HG02759 (cell line): ENCODE measurements around the gene PTPMT1.
"Not testable (repeated sequence)": the region's sequence is repeated elsewhere in the genome, so short reads cannot be mapped to it uniquely, and the experiment has no call there.

ENCODE experiments used
- ATAC-seq: cut with Tn5 transposase; IDR thresholded peaks from one replicate; pipeline ENCODE4 v1.9.1; 2021; ENCODE audit warnings: mild to moderate bottlenecking, moderate library complexity; ENCODE audit not compliant: unreplicated experiment

Gene PTPMT1, protein sequence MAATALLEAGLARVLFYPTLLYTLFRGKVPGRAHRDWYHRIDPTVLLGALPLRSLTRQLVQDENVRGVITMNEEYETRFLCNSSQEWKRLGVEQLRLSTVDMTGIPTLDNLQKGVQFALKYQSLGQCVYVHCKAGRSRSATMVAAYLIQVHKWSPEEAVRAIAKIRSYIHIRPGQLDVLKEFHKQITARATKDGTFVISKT

DNA sequence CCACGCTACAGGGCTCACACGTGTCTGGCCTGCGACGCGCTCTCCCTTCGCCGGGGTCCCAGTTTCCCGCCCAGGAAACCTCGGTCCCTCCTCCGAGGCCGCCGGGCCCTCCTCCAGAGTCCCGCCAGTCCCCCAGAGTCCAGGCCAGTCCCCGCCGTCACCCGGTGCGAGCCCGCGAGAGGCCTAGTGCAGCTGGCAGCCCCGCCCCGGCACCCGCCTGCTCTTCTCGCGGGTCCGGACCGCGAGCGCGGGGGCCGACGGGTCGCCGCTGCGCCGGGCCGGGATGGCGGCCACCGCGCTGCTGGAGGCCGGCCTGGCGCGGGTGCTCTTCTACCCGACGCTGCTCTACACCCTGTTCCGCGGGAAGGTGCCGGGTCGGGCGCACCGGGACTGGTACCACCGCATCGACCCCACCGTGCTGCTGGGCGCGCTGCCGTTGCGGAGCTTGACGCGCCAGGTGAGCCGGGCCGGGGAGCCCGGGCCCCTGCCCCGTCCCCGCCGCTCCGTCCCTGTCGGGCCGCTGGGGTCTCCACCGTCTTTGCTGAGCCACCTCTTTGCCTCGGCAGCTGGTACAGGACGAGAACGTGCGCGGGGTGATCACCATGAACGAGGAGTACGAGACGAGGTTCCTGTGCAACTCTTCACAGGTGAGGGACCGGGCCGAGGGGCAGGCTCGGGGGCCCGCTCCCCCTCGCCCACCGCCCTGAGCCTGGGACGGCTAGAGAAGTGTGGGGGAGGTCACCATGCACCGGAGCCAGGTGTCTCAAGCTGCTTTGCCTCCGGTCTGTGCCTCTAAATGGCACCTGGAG, at the start of gene PTPMT1:
Gene PTPMT1, plus strand, starts transcription at position 260 of the 809 bp plus-strand sequence. Its CDS starts 24 bp downstream, at position 284.
- ATAC-seq, result peak; percentile 91

DNA sequence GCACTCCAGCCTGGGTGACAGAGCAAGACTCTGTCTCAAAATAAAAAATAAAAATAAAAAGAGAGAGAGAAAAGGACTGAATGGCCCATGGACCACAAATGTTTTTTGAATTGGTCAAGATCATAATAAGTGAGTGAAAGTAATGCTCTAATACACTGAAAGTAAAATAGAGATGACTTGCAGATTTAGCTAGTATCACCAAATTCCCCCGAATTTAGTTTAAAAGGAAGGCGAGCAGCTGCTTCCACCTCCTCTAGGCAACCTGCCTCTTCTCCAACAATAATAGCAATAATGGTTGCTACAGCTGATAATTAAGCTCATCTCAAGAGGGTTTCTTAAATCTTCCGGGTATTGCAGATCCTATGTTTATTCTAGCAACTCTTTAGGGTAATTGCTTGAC, 49.2 kb upstream of the PTPMT1 start:
- no peak for ATAC-seq

DNA sequence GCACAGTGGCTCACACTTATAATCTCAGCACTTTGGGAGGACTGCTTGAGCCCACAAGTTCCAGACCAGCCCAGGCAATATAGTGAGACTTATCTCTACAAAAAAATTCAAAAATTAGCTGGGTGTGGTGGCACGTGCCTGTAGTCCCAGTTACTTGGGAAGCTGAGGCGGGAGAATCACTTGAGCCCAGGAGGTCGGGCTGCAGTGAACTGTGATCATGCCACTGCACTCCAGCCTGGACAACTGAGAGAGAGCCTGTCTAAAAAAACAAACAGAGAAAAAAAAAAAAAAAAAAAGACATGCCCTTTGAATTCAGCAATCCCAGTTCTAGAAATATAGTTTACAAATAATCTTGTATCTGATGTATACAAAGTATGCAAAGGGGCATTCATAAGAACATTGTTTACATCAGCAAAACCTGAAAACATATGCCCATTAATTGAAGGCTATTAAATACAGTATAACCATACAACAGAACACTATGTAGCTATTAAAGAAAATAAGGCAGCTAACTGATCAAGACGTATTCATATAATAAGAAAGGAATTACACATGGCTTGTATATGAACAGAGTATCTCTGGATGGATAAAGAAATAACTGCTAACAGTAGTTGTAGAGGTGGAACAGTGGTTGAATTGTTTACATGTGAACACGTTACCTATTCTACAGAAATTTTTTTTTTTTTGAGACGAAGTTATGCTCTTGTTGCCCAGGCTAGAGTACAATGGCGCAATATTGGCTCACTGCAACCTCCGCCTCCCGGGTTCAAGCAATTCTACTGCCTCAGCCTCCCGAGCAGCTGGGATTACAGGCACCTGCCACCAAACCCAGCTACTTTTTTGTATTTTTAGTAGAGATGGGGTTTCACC, 48.2 kb upstream of the PTPMT1 start:
- ATAC-seq, result no peak

DNA sequence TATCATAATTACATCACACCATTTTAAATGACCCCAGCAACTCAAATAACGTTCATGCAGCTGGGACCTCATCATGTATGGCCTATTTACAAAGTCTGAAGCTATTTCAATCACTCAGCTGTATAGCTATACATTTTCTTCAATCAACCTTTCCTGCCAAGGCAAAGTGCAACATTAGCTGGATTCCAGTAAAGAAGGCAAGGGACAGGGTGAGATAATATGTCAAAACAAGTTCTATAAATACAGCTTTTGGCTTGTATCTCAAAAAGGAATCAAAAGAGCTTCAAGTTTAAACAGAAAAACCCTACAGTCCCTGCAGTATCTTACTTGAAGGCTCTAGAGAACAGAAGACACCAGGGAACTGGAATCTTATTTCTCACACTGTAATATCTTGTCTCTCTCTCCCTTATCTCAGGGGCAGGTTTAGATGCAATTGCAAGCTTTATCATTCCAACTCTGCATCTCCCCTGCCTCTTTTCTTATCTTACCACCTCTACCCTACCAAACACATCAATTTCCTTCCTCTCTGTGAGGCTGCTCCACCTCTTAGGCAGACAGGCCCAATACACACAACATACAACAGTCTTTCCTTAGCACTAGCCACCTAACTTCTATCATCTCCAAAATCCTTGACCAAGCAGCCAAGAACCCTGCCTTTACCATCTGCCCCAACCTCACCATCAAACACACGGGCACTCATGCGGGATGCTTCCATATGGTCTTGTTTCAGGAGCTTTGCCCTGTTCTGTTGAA, 47.0 kb upstream of the PTPMT1 start:
- ATAC-seq, result no peak

DNA sequence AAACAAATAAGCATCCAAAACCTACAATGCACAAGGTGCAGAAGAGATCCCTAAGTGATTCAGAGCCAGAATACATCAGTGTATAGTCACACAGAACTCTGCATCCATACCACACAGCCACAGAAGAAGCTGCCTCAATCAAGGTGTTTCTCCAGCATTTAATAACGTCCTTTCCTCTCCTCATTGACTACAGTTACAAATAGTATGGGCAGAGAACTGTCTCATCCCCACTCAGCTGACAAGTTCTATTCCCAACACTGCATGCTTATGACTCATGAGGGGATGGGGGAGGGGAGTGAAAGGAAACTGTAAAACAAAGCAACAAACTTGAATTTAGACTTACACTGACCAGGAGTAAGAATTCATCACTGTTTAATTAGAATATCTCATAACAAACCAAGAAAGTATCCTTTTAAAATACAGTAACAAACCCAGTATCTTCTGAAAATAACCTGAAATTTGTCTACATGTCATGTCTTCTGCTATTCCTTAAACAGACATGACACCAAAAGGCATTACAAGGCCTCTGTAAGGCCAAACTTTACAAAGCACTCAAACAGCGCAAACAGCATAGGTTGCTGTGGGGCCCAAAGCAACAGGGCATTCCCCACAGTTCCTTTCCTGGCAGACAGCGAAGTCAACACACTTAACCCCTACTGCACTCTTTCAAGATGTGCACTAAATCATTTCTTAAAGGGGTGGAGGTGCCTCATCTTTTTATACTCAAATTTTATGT, 41.7 kb upstream of the PTPMT1 start:
- peak; percentile 60 for ATAC-seq

DNA sequence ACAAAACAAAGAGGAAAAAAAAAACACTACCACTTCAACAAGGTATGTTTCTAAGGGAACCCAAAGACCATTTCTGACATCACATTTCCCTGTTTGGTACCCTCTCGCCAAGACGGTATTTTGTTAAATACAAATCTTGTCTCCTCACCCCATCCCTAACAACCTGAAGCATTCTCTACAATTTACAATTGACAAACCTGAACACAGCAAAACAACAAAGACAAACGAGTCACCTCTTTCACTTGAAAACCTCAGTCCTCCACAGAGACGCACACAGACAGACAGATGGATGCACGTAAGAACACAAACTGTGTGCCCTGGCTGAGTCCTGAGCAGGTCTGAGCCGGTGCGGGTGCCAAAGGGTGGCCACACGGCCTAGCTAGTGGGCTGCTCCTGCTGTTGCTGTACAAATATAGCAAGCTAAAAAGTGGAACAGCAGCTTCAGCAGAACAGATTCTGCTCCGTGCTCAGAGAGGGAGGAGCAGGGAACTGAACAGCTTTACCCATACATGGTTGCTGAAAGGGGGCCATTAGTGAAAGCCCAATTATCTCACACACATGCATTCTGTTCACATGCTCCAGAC, 41.0 kb upstream of the PTPMT1 start:
- peak; percentile 33 for ATAC-seq

DNA sequence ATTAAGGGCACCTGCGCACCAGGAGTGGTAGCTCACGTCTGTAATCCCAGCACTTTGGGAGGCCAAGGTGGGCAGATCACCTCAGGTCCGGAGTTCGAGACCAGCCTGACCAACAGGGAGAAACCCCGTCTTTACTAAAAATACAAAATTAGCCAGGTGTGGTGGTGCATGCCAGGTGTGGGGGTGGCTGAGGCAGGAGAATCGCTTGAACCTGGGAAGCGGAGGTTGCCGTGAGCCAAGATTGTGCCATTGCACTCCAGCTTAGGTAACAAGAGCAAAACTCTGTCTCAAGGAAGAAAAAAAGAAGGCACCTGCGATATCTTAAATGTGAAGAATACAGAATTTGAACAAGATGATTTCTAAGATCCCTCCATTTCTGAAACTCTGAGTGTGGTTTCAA, 39.4 kb upstream of the PTPMT1 start:
- ATAC-seq, result not testable (repeated sequence)

DNA sequence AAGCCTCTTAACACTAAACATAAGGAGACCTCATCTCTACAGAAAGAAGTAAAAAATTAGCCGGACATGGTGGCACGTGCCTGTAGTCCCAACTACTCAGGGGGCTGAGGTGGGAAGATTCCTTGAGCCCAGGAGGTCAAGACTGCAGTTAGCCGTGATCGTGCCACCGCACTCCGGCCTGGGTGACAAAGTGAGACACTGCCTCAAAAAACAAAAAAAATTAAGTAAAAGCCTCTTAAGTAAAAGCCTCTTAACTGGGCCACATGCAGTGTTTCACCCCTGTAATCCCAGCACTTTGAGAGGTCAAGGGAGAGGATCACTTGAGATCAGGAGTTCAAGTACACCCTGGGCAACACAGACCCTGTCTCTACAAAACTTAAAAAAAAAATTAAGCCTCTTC, 38.2 kb upstream of the PTPMT1 start:
- no peak for ATAC-seq

DNA sequence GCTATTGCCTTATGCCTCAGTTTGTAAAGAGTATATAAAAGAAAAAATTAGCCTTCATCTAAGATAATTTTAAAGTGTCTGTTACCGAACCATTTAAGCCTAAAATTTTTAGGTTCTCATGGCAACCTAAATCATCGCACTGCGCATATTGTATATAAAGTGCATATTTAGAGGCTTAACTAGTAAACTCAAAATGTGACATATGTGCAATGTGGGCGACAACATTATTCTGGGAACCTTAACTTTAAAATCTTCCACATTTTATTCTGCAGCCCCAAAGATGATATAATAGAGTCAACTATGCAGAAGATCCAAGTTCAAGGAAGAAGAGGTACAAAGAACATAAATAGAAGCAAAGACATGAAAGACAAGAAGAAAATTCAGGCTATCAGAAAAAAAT, 35.4 kb upstream of the PTPMT1 start:
- ATAC-seq, result no peak

DNA sequence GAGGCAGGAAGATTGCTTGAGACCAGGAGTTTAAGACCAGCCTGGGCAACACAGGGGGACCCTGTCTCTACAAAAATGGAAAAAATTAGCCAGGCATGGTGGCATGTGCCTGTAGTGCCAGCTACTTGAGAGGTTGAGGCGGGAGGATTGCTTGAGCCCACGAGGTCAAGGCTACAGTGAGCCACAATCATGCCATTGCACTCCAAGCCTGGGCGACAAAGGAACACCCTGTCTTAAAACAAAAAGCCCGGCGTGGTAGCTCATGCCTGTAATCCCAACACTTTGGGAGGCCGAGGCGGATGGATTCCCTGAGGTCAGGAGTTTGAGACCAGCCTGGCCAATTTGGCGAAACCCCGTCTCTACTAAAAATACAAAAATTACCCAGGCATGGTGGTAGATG, 34.7 kb upstream of the PTPMT1 start:
- not testable (repeated sequence) for ATAC-seq

DNA sequence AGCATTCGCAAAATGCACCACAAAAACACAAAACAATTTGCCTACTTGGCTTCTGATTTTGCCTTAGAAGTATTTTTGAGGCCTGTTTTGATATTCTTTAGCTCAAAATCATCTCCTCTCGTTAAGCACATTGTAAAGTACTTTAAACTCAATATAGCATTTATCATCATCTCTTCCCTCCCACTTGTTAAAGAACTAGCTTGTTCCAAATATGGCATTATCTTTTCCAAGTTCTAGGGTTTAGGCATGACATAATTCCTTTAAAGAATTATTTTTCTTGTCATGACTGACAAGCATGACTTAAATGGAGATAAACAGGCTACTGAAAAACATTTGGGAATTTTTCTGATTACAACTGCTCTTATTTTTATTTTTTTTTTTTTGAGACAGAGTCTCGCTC, 33.7 kb upstream of the PTPMT1 start:
- no peak for ATAC-seq

DNA sequence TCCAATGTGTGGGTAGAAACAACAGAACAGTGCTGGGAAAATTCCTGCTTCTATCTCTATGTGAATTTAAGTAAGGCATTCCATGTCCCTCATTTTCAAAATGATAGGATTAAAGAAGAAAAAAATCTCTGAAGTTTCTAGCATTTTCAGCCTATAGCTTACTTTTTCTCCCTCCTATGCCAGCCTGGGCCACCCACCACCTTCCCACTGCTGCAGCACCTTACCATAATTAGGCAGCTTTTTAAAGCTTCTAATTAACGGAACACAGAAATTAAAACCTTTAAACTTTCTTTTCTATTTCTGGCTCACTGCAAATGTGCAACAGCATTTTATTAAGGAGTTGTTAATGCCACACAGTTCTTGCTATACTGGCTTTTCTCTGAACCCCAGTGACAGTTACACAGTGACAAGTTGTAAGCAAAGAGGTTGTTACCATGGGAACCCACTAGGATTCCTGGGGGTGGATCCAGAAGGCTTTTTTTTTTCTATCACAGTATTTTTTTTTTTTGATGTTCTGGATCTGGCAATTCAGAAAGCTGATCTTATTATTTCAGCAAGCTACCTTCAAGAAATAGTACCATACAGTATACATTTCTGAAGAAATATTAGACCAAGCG, 32.7 kb upstream of the PTPMT1 start:
- ATAC-seq, result no peak

DNA sequence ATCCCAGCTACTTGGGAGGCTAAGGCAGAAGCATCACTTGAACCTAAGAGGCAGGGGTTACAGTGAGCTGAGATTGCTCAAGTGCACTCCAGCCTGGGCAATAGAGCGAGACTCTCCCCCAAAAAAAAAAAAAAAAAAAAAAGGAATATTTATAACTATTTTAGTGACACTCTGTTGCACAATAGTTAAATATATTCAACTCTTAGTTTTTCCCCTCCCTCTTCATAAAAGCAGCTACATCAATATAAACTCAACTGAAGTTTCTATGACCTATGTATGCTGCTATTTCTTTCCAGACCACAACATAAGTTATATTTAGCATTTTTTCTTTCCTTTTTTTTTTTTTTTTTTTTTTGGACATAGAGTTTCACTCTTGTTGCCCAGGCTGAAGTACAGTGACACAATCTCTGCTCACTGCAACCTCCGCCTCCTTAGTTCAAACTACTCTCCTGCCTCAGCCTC, 31.7 kb upstream of the PTPMT1 start:
- no peak for ATAC-seq

DNA sequence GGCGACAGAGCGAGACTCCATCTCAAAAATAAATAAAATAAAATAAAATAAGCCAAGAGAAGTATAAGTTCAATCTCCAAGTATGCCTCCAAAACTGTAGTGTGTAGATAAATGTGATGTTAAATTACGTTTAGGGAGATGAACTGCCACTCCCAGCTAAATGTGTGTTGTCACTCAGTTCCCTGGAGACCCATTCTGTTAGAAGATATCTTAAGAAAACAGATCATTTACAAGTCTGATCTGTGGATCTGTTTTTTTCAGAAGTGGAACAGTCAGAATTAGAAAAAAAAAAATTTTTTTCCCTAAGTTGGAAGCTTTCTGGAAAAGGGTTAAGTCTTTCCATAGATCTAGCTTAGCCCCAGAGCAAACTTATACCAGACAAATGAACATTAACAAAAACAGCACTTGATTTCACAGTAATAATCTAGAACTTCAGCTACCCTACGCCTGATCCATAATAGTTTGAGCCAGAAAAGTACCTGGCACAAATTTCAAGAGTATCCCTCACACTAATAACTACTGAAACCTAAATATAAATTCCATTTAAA, 30.6 kb upstream of the PTPMT1 start:
- no peak for ATAC-seq

DNA sequence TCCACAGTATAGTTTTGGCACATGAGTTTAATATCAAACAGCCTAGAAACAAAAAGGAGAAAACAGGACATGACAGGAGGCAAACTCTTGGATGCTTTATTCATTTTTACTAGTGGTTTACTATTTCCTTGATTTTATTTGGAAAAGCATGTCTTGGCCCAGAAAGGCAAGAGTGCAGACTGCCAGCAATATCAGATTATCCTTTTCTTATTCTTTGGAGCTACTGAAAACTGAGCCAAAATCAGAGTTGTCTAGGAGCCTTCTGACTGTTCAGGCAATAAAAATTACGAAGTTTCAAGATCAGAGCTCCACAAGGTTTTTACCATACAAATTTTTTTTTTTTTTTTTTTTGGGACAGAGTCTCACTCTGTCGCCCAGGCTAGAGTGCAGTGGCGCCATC, 28.5 kb upstream of the PTPMT1 start:
- no peak for ATAC-seq

DNA sequence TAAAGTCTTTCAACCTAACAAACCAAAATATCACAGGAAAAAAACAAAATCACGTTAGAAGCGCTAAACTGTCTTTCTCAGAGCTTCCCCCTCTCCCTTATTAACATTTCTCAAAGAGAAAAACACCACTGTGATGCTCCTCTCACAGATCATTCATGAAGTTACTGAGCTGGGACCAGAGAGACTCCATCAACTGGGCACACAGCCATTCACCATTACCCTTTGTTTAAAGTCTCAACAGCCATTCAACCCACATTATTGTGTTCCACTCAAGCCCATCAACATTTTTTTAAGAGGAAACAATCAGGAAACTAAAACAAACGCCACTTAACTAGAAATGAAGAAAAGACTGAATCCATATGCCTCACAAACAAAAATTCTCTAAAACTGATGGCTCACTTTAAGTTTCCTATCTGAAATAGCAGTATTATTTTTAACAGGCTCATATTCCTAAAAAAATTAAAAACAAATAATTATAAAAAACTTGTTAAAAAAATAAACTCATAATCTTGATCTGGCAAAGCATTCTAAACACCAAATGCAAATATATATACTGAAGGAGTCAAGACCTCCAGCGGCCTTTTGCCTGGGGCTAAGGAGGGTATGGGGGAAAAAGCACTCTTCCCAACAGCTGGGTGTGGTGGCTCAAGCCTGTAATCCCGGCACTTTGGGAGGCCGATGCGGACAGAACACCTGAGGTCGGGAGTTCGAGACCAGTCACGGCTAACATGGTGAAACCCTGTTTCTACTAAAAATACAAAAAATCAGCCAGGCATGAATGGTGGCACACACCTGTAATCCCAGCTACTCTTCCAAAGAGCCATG, 26.4 kb upstream of the PTPMT1 start:
- ATAC-seq, result no peak

DNA sequence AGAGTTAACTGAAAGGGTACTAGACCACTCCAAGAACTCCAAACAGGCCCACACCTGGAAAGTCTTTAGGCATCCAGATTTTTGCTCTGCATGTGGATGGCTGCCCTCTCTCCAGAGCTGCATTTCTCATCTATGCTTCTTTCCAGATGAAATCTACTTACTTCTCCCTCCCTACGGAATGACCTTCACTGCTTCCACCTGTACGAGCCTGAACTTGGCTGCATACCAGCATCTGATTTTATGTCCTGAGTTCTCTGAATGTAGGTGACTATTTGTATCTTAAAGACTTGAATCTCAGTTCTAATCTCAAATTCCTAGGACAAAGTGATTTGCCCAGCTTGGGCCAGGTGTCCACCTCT, 25.7 kb upstream of the PTPMT1 start:
- no peak for ATAC-seq

DNA sequence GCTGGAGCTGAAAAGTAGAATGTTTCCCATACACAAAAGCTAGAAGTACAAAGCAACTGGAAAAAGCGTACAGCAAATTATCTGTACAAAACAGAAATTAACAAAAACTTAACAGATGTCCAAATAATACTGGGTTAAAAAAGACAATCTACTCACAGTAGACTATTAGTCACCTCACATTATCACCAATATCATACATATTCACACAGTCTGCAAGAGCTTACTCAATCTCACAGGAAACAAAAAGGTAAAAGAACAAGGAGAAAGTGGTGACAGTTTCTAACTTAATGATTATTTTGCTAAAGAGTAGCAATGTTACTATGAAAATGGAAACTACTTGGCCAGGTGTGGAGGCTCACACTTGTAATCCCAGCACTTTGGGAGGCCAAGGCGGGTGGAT, 24.3 kb upstream of the PTPMT1 start:
- no peak for ATAC-seq
